Ureter (tissue), 1 donor: ENCODE data around the gene LIN28B. TPM values are rescaled to one million over a fixed set of nuclear protein-coding genes. Genes with fewer than 3 reads are reported as not detected.
"Not testable (repeated sequence)": the region's sequence is repeated elsewhere in the genome, so short reads cannot be mapped to it uniquely, and the experiment has no call there.

Experiments used
- DNase-seq: peaks from one replicate; pipeline ENCODE4 v3.0.0-alpha.2; 2020; ENCODE audit warnings: low spot score
- total RNA-seq: library from RNA; stranded (reverse); gene quantifications from one replicate; pipeline ENCODE4 v1.2.4, GENCODE V29; 2023
- donor health status: DM: yes; HTN: yes; CAD: no.

The LIN28B gene
- total RNA-seq, 1 donor from 2014 or later: not detected

GRCh38 chr6:105066836-105067235, 109.9 kb downstream of the LIN28B start:
- DNase-seq: no peak

DNA sequence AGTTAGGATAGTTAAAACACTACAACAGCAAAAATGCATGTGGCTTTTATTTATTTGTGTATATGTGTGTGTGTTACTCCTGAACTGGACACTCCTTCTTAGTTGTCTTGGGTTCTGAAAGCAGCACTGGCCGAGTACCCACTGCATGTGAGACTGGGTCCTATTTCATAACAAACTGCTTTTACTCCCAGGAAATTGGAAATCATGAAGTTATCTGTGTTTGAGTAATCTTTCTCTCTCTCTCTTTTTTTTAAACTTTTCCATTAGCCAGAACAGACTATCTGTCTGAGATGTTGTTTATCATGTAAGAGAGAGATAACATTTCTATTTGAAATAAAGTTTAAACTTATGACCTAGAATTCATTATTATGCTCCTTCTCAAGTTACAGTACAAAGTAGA, 110.4 kb downstream of the LIN28B start:
- no peak for DNase-seq

DNA sequence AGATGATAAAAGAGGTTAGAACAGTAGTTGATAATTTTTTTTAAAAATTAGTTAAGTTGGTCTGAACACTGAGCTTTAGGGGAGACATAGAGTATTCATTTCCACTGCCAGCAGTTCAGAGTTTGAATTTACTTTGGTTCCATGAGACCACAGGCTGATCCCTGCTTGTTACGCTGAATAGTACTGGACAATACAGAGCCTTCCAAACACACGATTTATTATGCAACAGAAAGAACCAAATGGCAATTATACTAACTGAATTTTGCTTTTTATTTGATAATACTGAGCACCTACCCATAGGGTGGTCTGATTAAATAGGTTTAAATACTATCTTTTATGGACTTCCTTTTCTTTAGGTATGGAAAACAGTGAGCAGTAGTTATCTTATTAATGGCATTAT, 111.5 kb downstream of the LIN28B start:
- no peak for DNase-seq

GRCh38 chr6:105069821-105070445, 113.0 kb downstream of the LIN28B start:
- DNase-seq: no peak

- no peak for DNase-seq
Measured at GRCh38 chr6:105072798-105073199, 115.9 kb downstream of the LIN28B start.

- DNase-seq: no peak
Measured at GRCh38 chr6:105075210-105075609, 118.3 kb downstream of the LIN28B start.

GRCh38 chr6:105076418-105076817, 119.5 kb downstream of the LIN28B start:
- DNase-seq: not testable (repeated sequence)

GRCh38 chr6:105077596-105078385, 120.9 kb downstream of the LIN28B start:
- no peak for DNase-seq

- no peak for DNase-seq
Measured at GRCh38 chr6:105078386-105078708, 121.4 kb downstream of the LIN28B start.

GRCh38 chr6:105080279-105080678, 123.4 kb downstream of the LIN28B start:
- no peak for DNase-seq

- DNase-seq: not testable (repeated sequence)
Measured at GRCh38 chr6:105081662-105082061, 124.8 kb downstream of the LIN28B start.

GRCh38 chr6:105087571-105088211, 130.8 kb downstream of the LIN28B start:
- DNase-seq: no peak

GRCh38 chr6:105091140-105091829, 134.4 kb downstream of the LIN28B start:
- no peak for DNase-seq

GRCh38 chr6:105094133-105094640, 137.3 kb downstream of the LIN28B start:
- no peak for DNase-seq

DNA sequence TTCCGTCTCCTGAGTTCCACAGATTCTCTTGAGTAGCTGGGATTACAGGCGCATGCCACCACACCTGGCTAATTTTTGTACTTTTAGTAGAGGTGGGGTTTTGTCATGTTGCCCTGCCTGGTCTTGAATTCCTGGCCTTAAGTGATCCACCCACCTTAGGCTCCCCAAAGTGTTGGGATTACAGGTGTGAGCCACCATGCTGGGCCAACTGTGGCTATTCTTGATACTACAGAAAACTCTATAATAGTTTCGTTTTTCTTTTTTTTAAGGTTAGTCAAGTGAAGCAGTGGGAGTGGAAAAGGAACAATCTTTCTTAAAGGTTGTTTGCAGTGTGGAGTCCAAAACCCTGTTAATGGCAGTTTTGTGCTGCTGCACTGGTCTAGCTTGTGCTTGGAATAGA, 138.2 kb downstream of the LIN28B start:
- no peak for DNase-seq

- no peak for DNase-seq
Measured at GRCh38 chr6:105097288-105097687, 140.4 kb downstream of the LIN28B start.

DNA sequence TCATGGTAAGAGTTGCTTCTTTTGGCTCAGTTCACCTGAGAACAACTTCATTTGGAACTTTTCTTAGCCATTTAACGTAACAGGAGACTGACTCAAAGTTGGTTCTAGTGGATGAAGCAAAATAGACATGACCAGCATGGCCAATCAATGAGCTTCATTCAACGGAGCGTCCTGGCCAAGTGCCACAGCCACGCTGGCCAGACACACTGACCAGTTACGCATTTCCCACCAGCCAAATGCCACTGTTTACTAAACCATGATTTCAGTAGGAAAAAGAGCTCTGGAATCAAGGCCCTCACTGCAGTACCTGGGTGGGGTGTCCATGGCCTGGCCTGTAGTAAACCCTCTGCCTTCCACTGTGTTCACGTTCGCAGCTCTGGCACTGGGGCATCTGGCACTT, 142.5 kb downstream of the LIN28B start:
- DNase-seq: no peak

DNA sequence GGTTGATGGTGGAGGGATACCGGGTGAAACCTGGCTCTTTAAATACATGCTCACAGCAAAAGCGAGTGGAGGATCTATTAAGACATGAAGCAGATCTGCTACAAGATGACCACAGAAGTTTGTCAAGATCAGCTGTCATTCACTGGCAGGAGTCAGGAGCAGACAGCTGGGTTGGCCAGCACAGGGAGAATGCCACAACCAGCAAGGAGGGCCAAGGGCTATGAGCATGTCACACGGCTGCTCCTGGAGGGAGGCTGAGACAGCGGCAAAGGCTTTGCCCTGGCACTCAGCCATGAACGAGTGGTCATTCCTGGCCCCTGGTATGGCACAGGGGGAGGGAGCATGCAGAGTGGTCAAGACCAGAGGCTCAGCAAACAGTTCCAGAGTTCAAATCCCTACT, 145.3 kb downstream of the LIN28B start:
- DNase-seq: no peak

DNA sequence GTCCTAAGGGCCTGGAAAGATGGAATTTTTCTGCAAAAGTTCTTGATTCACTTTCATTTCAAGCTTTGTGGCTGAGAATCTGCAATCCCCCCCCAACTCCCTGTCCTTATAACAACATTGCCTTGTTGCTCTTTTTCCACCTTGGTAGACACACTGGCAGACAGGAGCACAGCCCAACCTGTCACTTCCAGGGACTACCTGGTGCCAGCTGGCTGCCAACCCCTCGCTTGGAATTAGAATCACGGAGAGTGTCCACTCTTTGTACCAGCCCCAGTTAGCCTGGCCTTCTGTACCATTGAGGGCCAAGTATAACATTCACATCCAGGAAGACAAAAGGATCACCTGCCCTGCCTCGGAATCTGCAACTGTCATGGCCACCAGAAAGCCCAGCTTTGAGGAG, 148.2 kb downstream of the LIN28B start:
- no peak for DNase-seq

- no peak for DNase-seq
Measured at GRCh38 chr6:105106260-105106659, 149.4 kb downstream of the LIN28B start.

- DNase-seq: no peak
Measured at GRCh38 chr6:105107207-105107606, 150.3 kb downstream of the LIN28B start.

DNA sequence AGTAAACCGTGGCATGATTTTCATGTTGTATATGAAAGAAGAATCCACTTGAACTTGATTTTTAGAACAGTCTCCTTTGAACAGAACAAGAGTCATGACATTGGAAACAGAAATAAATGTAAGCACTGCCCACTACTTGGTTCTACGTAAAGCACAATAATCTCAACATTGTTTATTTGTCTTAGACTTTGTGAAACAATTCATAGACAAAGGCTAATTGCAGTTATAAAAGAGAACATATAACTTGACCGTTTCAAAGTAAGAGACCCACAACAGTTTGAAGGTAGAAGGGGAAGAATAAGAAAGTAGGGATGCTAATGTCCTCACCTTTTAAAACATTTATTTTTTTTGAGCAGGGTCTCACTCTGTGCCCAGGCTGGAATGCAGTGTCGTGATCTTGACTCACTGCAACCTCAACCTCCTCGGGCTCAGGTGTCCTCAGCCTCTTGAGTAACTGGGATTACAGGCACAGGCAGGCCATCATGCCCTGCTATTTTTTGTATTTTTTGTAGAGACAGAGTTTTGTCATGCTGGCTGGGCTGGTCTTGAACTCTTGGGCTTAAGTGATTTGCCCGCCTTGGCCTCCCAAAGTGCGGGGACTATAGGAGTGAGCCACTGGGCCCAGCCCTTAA, 151.8 kb downstream of the LIN28B start:
- no peak for DNase-seq
